ENCODE results near the gene ARFRP1.

Gene ARFRP1

DNA sequence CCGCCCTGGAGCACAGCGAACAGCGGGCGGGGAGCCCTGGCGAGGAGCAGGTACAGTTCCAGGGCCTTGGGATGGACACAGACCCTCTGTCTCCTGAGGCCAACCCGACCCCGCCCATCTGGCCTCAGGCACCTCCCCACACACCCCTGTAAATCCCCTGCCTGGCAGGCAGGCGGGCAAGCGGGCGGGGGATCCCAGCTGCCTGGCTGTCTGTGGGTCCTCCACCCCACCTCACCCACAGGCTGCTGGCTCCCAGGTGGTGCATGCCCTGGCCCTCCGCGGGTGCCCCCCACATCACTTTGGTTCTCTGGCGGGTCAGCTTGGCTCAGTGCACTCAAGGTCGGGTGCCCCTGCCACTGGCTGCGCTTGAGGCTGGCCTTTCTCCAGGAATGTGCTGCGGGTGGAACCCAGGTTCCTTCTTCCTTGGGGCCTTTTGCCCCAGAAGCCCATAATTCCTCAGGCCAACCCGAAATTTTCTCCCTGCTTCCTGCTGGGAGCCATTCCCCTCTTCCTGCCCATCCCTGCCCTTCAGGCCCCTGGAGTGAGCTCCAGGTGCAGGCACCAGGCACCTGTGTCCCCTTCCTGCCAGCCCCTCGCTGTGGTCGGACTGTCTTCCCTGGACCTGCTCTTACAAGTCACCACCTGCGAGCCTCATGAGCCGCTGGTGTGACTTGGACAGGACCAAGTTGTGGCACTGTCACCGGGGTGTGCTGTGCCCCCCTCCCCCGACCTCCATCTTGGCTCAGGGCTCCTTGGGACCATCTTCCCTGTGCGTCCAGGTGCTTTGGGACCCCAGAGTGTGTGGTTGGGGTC lies 16.7 kb downstream of the ARFRP1 start:
- DNase-seq (ENCODE audit: low read depth) = no peak

- DNase-seq (ENCODE audit: low read depth) = no peak
These were observed 17.5 kb downstream of the ARFRP1 start for GRCh38 chr20:63690003-63690897.

GRCh38 chr20:63689046-63690002 lies 18.5 kb downstream of the ARFRP1 start:
- no peak for DNase-seq (ENCODE audit: low read depth)

GRCh38 chr20:63688228-63689045 lies 19.3 kb downstream of the ARFRP1 start:
- DNase-seq (ENCODE audit: low read depth) = no peak

DNA sequence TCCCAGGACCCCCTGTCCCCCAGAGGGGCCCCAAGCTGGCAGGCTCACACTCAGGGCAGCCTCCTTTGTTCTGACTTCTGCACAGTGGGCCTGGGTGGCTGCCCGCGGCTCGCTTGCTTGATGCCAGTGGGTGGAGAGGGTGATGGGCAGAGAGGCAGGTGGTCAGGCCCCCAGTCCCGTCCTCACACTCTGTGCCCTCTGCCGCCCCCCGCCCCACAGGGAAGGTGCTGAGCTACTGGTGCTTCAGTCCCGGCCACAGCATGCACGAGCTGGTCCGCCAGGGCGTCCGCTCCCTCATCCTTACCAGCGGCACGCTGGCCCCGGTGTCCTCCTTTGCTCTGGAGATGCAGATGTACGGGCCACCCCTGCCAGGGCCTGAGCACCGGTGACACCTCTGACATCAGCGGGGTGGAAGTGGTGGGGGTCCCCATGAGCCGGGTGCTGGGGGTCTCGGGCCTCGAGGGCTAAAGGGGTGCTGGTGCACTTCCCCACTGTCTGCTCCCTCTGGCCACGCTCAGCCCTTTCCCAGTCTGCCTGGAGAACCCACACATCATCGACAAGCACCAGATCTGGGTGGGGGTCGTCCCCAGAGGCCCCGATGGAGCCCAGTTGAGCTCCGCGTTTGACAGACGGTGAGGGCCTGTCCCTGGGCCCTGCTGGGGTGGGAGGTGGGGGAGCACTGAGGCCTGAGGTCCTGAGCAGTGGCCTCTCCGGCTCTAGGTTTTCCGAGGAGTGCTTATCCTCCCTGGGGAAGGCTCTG lies 20.2 kb downstream of the ARFRP1 start:
- no peak for DNase-seq (ENCODE audit: low read depth)

- no peak for DNase-seq (ENCODE audit: low read depth)
These were observed 21.1 kb downstream of the ARFRP1 start for GRCh38 chr20:63686492-63687321.

DNA sequence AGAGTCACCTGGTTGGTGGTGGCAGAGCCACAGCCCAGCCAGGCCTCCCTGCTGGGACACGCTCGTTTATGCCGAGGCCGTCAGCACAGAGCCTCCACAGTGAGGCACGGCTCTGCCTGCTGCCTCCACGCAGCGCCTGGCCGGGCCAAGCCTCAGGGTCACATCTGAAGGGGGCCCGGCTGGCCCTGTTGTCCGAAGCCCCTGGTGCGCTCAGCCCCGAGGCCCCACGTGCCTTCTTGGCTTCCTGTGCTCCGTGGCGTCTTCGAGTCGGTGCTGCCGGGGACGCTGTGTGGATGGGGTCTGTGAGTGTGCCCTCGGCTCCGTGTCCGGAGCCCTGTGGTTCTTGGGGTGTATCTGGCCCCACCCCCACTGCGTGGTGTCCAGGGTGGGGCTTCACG lies 21.7 kb downstream of the ARFRP1 start:
- DNase-seq (ENCODE audit: low read depth) = no peak

DNA sequence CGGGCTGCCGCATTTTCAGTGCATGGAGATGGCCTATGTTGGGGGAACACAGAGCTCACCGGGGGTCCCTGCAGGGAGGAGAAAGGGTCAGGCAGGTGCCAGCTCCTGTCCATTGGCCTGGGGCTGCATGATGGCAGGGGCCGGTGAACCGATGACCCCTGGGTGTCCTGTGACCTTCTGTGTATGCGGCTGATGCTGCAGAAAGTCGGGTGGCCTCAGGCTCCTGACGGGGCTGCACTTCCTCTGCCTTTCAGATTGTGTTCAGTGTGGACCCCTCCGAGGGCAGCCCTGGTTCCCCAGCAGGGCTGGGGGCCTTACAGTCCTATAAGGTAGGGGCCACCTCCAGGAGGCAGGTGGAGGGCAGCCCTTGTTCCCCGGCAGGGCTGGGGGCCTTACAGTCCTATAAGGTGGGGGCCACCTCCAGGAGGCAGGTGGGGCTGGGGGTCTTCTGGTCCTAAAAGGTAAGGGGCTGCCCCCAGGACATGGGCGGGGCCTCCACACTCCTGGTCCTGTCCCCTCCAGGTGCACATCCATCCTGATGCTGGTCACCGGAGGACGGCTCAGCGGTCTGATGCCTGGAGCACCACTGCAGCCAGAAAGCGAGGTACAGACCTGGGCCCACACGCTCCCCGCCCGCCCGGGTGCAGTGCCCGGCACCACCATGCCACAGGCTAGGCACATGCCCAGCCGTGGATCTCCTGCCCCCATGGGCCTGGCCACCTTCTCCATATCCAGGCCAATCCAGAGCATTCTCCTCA lies 22.3 kb downstream of the ARFRP1 start:
- DNase-seq (ENCODE audit: low read depth) = no peak

DNA sequence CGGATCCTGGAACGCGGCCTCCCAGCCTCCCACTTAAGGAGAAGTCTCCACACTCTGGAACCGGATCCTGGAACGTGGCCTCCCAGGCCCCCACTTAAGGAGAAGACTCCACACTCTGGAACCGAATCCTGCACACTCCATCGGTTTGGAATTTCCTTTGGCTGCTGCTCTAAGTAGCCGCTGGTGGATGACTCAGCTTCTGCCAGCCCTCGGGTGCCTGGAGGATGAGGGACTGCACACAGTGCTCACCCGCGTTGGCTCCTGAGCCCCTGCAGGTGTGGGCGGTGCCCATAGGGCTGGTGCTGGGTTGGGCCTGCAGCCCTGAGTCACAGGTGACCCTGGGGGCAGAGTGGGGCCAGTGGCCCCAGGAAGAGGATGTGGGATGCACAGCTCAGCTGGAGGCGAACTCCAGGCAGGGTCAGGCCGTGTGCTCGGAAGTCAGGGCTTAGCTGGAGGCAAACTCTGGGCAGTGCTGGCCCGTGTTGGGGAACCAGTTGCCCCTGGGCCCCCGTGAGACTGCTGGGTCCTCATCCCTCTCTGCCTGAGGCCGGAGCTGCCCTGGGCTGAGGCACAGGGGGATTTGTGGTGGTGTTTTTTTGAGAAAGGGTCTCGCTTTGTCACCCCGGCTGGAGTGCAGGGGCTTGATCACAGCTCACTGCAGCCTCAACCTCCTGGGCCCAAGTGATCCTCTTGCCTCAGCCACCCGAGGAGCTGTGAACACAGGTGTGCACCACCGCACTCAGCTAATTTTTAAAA lies 25.2 kb downstream of the ARFRP1 start:
- DNase-seq (ENCODE audit: low read depth) = no peak

DNA sequence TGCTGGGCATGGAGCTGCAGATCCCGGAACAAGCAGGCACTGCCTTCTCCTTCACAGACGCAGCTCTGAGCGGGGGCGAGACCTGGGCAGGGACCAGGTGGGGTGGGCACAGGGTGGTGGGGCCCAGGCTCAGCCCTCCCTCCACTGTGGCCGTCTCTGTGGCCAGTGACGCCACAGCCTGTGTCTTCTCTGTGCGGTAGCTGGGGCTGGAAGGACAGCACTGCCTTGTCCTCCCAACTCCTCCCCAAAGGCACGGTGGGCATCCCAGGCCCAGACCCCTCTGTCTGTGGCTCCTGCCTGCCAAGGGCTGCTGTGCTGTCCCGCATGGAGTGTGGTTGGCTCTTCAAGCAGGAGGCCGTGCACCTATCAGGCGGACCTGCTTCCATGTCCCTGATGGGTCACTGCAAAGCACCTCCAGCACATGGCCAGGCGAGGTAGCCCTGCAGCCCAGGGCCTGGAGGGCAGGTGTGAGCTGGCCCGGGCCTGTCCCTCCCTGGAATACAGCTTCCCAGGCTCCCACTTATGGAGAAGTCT lies 26.1 kb downstream of the ARFRP1 start:
- no peak for DNase-seq (ENCODE audit: low read depth)

DNA sequence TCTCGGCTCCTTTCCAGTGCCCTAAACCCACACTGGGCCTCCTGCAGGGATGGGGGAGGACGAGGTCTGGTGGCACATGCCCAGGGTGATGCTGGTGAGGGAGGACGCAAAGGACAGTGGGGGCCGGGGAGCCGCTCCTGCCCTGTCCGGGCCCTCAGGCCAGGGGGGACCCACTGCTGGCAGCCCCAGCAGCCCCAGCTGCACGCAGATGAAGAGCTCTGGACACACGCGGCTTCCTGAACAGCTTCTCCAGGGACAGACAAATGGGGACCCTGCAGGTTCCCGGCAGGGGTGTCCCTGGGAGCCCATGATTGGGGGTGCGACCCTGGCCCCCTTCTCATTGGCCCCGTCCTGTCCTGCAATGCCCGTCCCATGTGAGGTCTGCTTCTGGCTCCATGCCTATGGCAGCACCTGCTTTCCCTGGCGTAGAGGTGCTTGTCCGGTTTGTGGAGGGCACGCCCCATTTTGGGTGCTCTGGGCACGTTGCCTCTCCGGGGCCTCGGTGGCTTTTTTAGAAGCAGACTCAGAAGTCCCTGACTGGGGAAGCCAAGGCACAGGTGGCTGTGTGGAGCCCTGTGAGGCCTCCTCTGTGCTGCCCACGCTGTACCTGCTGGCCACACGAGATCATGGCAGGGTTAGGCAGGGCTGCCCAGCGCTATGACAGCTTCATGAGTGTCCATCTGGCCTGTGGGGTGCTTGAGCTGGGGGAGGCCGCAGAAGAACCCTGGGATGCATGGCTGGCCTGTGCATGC lies 26.7 kb downstream of the ARFRP1 start:
- DNase-seq (ENCODE audit: low read depth) = no peak

DNA sequence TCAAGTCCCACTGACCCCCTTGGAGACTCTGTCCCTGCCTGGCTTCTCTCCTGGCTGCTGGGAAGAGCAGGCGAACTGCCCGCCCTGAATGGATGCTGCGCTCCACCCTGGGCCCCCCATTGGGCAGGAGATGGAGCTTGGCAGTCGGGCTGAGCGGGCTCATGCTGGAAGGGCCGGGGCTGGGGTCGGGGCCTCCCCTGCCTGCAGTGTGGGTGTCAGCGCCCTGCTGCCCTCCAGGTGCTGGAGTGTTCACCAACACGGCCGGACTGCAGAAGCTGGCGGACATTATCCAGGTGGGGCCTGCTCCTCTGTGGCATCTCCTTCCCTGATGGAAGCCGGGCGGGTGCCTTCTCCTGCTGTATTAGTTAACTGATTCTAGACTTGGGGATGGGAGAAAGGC lies 27.3 kb downstream of the ARFRP1 start:
- DNase-seq (ENCODE audit: low read depth) = no peak

DNA sequence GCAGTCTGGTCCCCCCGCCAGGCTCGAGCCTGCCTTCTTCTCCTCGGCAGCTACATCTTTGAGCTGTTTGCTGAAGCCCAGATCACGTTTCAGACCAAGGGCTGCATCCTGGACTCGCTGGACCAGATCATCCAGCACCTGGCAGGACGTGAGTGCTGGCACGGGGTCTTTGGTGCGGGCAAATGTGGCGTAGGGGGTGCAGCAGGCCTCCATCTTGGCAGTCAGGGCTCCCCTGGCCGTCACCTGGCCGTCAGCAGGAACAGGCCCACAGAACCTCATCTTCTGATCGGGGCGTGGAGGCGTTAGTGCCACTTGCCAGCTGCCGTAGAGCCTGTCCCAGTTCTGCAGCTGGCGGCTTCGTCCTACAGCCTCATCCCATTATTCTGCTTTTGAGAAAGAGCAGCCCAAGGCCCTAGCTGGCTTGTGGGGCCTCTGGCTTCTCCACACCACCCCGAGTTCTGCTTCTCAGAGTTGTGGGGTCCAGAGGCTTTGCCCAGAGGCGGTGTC lies 27.9 kb downstream of the ARFRP1 start:
- no peak for DNase-seq (ENCODE audit: low read depth)

DNA sequence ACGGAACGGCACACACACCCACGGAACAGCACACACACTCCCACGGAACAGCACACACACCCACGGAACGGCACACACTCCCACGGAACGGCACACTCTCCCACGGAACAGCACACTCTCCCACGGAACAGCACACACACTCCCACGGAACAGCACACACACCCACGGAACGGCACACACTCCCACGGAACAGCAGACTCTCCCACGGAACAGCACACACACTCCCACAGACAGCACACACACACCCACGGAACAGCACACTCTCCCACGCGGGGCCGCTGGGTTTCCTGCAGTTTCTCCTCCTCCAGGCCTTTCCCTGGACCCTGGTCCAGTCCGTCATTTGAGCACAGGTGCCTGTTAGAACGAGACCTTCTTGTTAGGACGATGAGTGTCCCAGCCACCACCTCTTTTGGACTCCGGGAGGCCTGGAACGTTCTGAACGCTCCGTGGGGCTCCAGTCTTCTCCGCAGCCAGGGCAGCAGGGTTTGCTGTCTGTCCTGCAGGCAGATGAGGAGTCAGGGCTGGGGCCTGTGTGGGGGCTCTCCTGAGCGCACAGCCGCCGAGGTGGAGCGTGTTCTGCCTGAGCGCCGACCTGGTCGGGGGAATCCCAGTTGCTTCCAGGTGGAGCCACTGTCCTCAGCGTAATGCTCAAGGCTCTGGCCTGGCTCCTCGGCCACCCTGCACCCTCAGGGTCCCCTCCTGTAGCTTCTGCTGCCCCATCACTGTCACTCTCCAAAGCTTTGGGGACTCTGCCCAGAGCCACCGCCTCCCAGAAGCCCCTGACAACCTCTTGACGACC lies 28.9 kb downstream of the ARFRP1 start:
- no peak for DNase-seq (ENCODE audit: low read depth)

DNA sequence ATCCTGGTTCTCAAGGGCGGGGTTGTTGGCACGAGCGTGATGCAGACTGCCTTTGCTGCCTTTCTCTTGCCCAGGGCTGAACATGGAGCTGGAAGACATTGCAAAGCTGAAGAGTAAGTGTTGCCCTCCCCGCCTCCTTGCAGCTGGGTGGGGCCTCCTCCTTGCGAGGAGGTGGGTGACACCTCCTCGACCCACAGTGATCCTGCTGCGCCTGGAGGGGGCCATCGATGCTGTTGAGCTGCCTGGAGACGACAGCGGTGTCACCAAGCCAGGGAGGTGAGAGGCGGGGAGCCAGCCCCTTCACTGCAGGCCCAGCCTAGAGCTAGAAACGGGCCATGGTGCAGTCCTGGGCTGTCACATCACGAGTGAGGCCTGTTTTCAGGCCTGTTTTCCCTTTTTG lies 29.7 kb downstream of the ARFRP1 start:
- no peak for DNase-seq (ENCODE audit: low read depth)
